IMR-90 (cell line): ENCODE data around the gene AFMID. TPM values are rescaled to one million over a fixed set of nuclear protein-coding genes. Genes with fewer than 3 reads are reported as not detected.

ENCODE experiments used
- ATAC-seq: fragments of 200-7000 bp; cut with Tn5 transposase; 2 replicates; pipeline ENCODE4 v1.9.1; 2020; ENCODE audit warnings: low read depth, mild to moderate bottlenecking, moderate library complexity
- BruUV-seq: library from RNA; stranded (reverse); fragments of 400-500 nt; replicated peaks from 2 replicates; lab custom pipeline; 2021; lab: Mats Ljungman, UMichigan
- CTCF ChIA-PET: fragments of 300-600 bp; formaldehyde crosslinking; extraction: SDS; loops from one replicate; lab custom pipeline; 2021; ENCODE audit warnings: antibody characterized with exemption; lab: Yijun Ruan, JAX
- POLR2A ChIA-PET: fragments of 300-600 bp; sonication (Branson Sonifier 250); formaldehyde crosslinking; loops from one replicate; lab custom pipeline; 2022; ENCODE audit warnings: antibody characterized with exemption; ENCODE audit not compliant: unreplicated experiment; lab: Charles Lee
- DNase-seq: peaks from one replicate; pipeline ENCODE4 v3.0.0; 2013
- H2AFZ ChIP-seq: replicated peaks from 2 replicates; pipeline ENCODE3; 2013; ENCODE audit warnings: low read length, mild to moderate bottlenecking; ENCODE audit not compliant: poor library complexity
- H2AK5ac ChIP-seq: 2 replicates; pipeline ENCODE4 v1.6.1; 2013; ENCODE audit warnings: low read depth, low read length, inconsistent platforms
- H2AK9ac ChIP-seq: replicated peaks from 2 replicates; pipeline ENCODE3; 2013; ENCODE audit warnings: mild to moderate bottlenecking, low read depth, low read length, moderate library complexity; ENCODE audit not compliant: poor library complexity
- H2BK120ac ChIP-seq: 2 replicates; pipeline ENCODE4 v1.6.1; 2013; ENCODE audit warnings: low read depth, low read length, inconsistent platforms
- H2BK15ac ChIP-seq: 3 replicates; pipeline ENCODE4 v1.6.1; 2013; ENCODE audit warnings: low read depth, low read length, inconsistent platforms
- H2BK20ac ChIP-seq: 2 replicates; pipeline ENCODE4 v1.6.1; 2013; ENCODE audit warnings: low read depth, mild to moderate bottlenecking, inconsistent platforms, low read length, moderate library complexity
- H2BK5ac ChIP-seq: 2 replicates; pipeline ENCODE4 v1.6.1; 2013; ENCODE audit warnings: mild to moderate bottlenecking, low read depth, low read length, inconsistent platforms; ENCODE audit not compliant: poor library complexity, severe bottlenecking
- H3K14ac ChIP-seq: replicated peaks from 2 replicates; pipeline ENCODE4 v1.6.1; 2013; ENCODE audit warnings: low read depth, low read length, inconsistent platforms
- H3K18ac ChIP-seq: 2 replicates; pipeline ENCODE4 v1.6.1; 2013; ENCODE audit warnings: low read depth, low read length, control low read depth
- H3K23ac ChIP-seq: 2 replicates; pipeline ENCODE4 v1.6.1; 2013; ENCODE audit warnings: low read depth, low read length, inconsistent platforms
- H3K27ac ChIP-seq: 2 replicates; pipeline ENCODE4 v1.5.1; 2013; ENCODE audit warnings: mild to moderate bottlenecking, control low read depth, low read length; ENCODE audit not compliant: insufficient read depth
- H3K27me3 ChIP-seq: 2 replicates; pipeline ENCODE4 v1.6.1; 2013; ENCODE audit warnings: low read length; ENCODE audit not compliant: control insufficient read depth, insufficient read depth
- H3K36me3 ChIP-seq: 2 replicates; pipeline ENCODE4 v1.6.1; 2013; ENCODE audit warnings: low read length, mixed read lengths; ENCODE audit not compliant: control insufficient read depth, insufficient read depth
- H3K4ac ChIP-seq: 2 replicates; pipeline ENCODE4 v1.6.1; 2013; ENCODE audit warnings: low read depth, low read length, inconsistent platforms
- H3K4me1 ChIP-seq: 2 replicates; pipeline ENCODE4 v1.6.1; 2013; ENCODE audit warnings: low read length, mixed read lengths; ENCODE audit not compliant: control insufficient read depth, insufficient read depth
- H3K4me2 ChIP-seq: 2 replicates; pipeline ENCODE4 v1.6.1; 2013; ENCODE audit warnings: low read depth, mild to moderate bottlenecking, control low read depth, low read length, moderate library complexity
- H3K4me3 ChIP-seq: 2 replicates; pipeline ENCODE4 v1.5.1; 2013; ENCODE audit warnings: low read depth, mild to moderate bottlenecking, control low read depth, low read length, moderate library complexity; ENCODE audit not compliant: insufficient read depth
- H3K56ac ChIP-seq: 2 replicates; pipeline ENCODE4 v1.6.1; 2013; ENCODE audit warnings: low read length, inconsistent platforms; ENCODE audit not compliant: insufficient read depth; ENCODE audit errors: extremely low read depth
- H3K79me1 ChIP-seq, 2 experiments: 2 replicates each; pipeline ENCODE4 v1.6.1; 2013; ENCODE audit warnings: low read length in 2 of 2, inconsistent platforms in 1 of 2, low read depth in 1 of 2
- H3K9ac ChIP-seq: 2 replicates; pipeline ENCODE4 v1.6.1; 2013; ENCODE audit warnings: low read depth, low read length, control low read depth
- H3K9me1 ChIP-seq: 2 replicates; pipeline ENCODE4 v1.6.1; 2013; ENCODE audit warnings: low read length, inconsistent platforms; ENCODE audit not compliant: insufficient read depth
- H3K9me3 ChIP-seq: 2 replicates; pipeline ENCODE4 v1.6.1; 2013; ENCODE audit warnings: low read length; ENCODE audit not compliant: control insufficient read depth, insufficient read depth
- H4K20me1 ChIP-seq: 2 replicates; pipeline ENCODE4 v1.6.1; 2013; ENCODE audit warnings: low read length, inconsistent platforms; ENCODE audit not compliant: insufficient read depth
- H4K5ac ChIP-seq: 2 replicates; pipeline ENCODE4 v1.6.1; 2013; ENCODE audit warnings: mild to moderate bottlenecking, low read depth, low read length, control low read depth
- H4K8ac ChIP-seq, 2 experiments: 2 replicates each; pipeline ENCODE4 v1.6.1; 2013; ENCODE audit warnings: low read depth in 2 of 2, low read length in 2 of 2, control low read depth in 1 of 2, inconsistent platforms in 1 of 2
- H4K91ac ChIP-seq: 2 replicates; pipeline ENCODE4 v1.6.1; 2013; ENCODE audit warnings: low read depth, low read length, inconsistent platforms; ENCODE audit not compliant: insufficient read depth
- BHLHE40 ChIP-seq: fragments of 150-350 bp; IDR thresholded peaks from 2 replicates; pipeline ENCODE4 v1.6.1; 2016; ENCODE audit warnings: mild to moderate bottlenecking, low read depth, low read length
- CEBPB ChIP-seq: IDR thresholded peaks from 2 replicates; pipeline ENCODE4 v1.6.1; 2012; ENCODE audit warnings: low read depth, low read length, improper control_type of control experiment
- CHD1 ChIP-seq: IDR thresholded peaks from 2 replicates; pipeline ENCODE4 v1.6.1; 2012; ENCODE audit warnings: low read depth, low read length, improper control_type of control experiment
- CTCF ChIP-seq: conservative IDR thresholded peaks from 2 replicates; pipeline ENCODE4 v1.5.1; 2012; ENCODE audit warnings: mild to moderate bottlenecking, low read depth, low read length, improper control_type of control experiment
- ELK1 ChIP-seq: fragments of 150-350 bp; IDR thresholded peaks from 2 replicates; pipeline ENCODE4 v1.6.1; 2016; ENCODE audit warnings: low read depth, mild to moderate bottlenecking, low read length, moderate library complexity, borderline replicate concordance
- FOS ChIP-seq: fragments of 150-350 bp; IDR thresholded peaks from 2 replicates; pipeline ENCODE4 v1.6.1; 2016; ENCODE audit warnings: low read depth, low read length
- MAFK ChIP-seq: IDR thresholded peaks from 2 replicates; pipeline ENCODE4 v1.6.1; 2012; ENCODE audit warnings: low read depth, low read length, improper control_type of control experiment
- MAZ ChIP-seq: IDR thresholded peaks from 2 replicates; pipeline ENCODE4 v1.6.1; 2012; ENCODE audit warnings: low read depth, mild to moderate bottlenecking, low read length, improper control_type of control experiment, moderate library complexity, borderline replicate concordance
- MXI1 ChIP-seq: IDR thresholded peaks from 2 replicates; pipeline ENCODE4 v1.6.1; 2012; ENCODE audit warnings: low read depth, mild to moderate bottlenecking, low read length, moderate library complexity, borderline replicate concordance
- NFE2L2 ChIP-seq: fragments of 150-350 bp; IDR thresholded peaks from 2 replicates; pipeline ENCODE4 v1.6.1; 2016; ENCODE audit warnings: low read depth, mild to moderate bottlenecking, low read length
- POLR2A ChIP-seq: IDR thresholded peaks from 2 replicates; pipeline ENCODE4 v1.6.1; 2012; ENCODE audit warnings: mild to moderate bottlenecking, low read depth, low read length
- RAD21 ChIP-seq: IDR thresholded peaks from 2 replicates; pipeline ENCODE4 v1.6.1; 2012; ENCODE audit warnings: low read length, improper control_type of control experiment
- RCOR1 ChIP-seq: IDR thresholded peaks from 2 replicates; pipeline ENCODE4 v1.6.1; 2012; ENCODE audit warnings: mild to moderate bottlenecking, low read length, improper control_type of control experiment; ENCODE audit not compliant: insufficient replicate concordance
- RFX5 ChIP-seq: IDR thresholded peaks from 2 replicates; pipeline ENCODE4 v1.8.0; 2012; ENCODE audit warnings: low read depth, mild to moderate bottlenecking, low read length, moderate library complexity
- SMC3 ChIP-seq: fragments of 150-350 bp; IDR thresholded peaks from 2 replicates; pipeline ENCODE4 v1.6.1; 2016; ENCODE audit warnings: low read depth, mild to moderate bottlenecking, antibody characterized with exemption, low read length, moderate library complexity
- USF2 ChIP-seq: fragments of 150-350 bp; IDR thresholded peaks from 2 replicates; pipeline ENCODE4 v1.6.1; 2017; ENCODE audit warnings: mild to moderate bottlenecking, antibody characterized with exemption, low read length, low read depth
- WGBS, 2 experiments: methylation state at CpG; one replicate each; pipeline versions ENCODE4 v1.1.5 to v1.1.7; 2013; ENCODE audit warnings: missing lambda C conversion rate in 2 of 2; ENCODE audit not compliant: insufficient read length in 1 of 2; ENCODE audit errors: extremely low coverage in 2 of 2; 5-methylcytosine and 5-hydroxymethylcytosine counted together
- dilution Hi-C: fragments of 300-500 bp; cut with HindIII; formaldehyde crosslinking; loops from one replicate; pipeline ENCODE4 v1.14.3; 2018; ENCODE audit warnings: low sequenced_read_pairs; ENCODE audit not compliant: unreplicated experiment
- in situ Hi-C: fragments of 300-500 bp; cut with MboI; formaldehyde crosslinking; loops from 3 replicates; pipeline ENCODE4 v1.14.3; 2019; ENCODE audit warnings: low sequenced_read_pairs, inconsistent platforms, mixed read lengths
- intact Hi-C: fragments of 100-400 bp; cut with micrococcal nuclease; formaldehyde crosslinking; loops from 2 replicates; pipeline ENCODE4 v1.10.0; 2022
- polyA plus RNA-seq, 3 experiments: library from polyadenylated mRNA; depleted of rRNA; stranded (reverse); fragments of >200 nt; gene quantifications; 2 replicates each; pipeline ENCODE4 v1.2.3, GENCODE V29; 2012; ENCODE audit warnings: low replicate concordance in 1 of 3
- total RNA-seq: library from RNA; depleted of rRNA; stranded (reverse); fragments of >200 nt; gene quantifications from 2 replicates; pipeline ENCODE4 v1.2.3, GENCODE V29; 2012

The AFMID gene
- total and polyA plus RNA-seq, 2 of the 4 experiments (the other 2 are of a cell fraction), result 41.0 to 65.1 TPM

- Histone ChIP-seq H2BK120ac (no peak overlapping the region), H4K20me1 (no peaks in the 10 kb centered on the region), H3K4me2 (no peak overlapping the region), H3K27me3 (no peaks in the 10 kb centered on the region; the same call in 1 of the 2 replicates), H4K91ac (no peak overlapping the region), H3K56ac (no peak overlapping the region), H3K36me3 (no peaks in the 10 kb centered on the region), H3K27ac (no peak overlapping the region), H3K4ac (no peak overlapping the region), H3K18ac (no peak overlapping the region), H2BK20ac (no peak overlapping the region), H2AFZ (no peak overlapping the region), H3K4me3 (no peak overlapping the region), H3K9me1 (no peaks in the 10 kb centered on the region), H4K5ac (no peak overlapping the region), H2BK15ac (no peak overlapping the region), H2AK9ac (no peak overlapping the region), H3K79me1 (no peaks in the 10 kb centered on the region), H3K9ac (no peak overlapping the region), H2AK5ac (no peak overlapping the region), H4K8ac (no peak overlapping the region), H3K14ac (no peak overlapping the region), H3K4me1 (no peaks in the 10 kb centered on the region), H2BK5ac (no peak overlapping the region), H3K9me3 (no peaks in the 10 kb centered on the region), H3K23ac (no peak overlapping the region)
- TF ChIP-seq RAD21, result no peak
- TF ChIP-seq POLR2A, result no peak
- no peak for TF ChIP-seq FOS
- no peak for TF ChIP-seq CEBPB
- TF ChIP-seq CHD1, result no peak
- no peak for TF ChIP-seq ELK1
- TF ChIP-seq RFX5, result no peak
- TF ChIP-seq RCOR1, result no peak
- TF ChIP-seq MAFK, result no peak
- no peak for TF ChIP-seq USF2
- TF ChIP-seq CTCF, result no peak
- no peak for TF ChIP-seq SMC3
- no peak for TF ChIP-seq MAZ
- no peak for TF ChIP-seq MXI1
- TF ChIP-seq NFE2L2, result no peak
- TF ChIP-seq BHLHE40, result no peak
- no TSS peak for BruUV-seq
- in situ Hi-C loops, result no loop called here
- ChIA-PET CTCF (no interaction called here), POLR2A (no interaction called here)
- WGBS, 2 experiments, result 57% methylated on average over 1 of the region's 7 CpGs; no CpG with 5 or more reads in 1 of the 2 experiments
- no peak for ATAC-seq
- intact Hi-C loops, result no loop called here
- no peak for DNase-seq
- dilution Hi-C loops, result no loop called here
Observed at GRCh38 chr17:78151514-78152008, 35.6 kb upstream of the AFMID start.
